ENCODE results near the gene KLHL29. TPM values are rescaled to one million over a fixed set of nuclear protein-coding genes. Genes with fewer than 3 reads are reported as not detected.

The KLHL29 gene
- total RNA-seq, 4 donors from 2014 or later: 7.6 to 15.3 (median 8.4) TPM

DNA sequence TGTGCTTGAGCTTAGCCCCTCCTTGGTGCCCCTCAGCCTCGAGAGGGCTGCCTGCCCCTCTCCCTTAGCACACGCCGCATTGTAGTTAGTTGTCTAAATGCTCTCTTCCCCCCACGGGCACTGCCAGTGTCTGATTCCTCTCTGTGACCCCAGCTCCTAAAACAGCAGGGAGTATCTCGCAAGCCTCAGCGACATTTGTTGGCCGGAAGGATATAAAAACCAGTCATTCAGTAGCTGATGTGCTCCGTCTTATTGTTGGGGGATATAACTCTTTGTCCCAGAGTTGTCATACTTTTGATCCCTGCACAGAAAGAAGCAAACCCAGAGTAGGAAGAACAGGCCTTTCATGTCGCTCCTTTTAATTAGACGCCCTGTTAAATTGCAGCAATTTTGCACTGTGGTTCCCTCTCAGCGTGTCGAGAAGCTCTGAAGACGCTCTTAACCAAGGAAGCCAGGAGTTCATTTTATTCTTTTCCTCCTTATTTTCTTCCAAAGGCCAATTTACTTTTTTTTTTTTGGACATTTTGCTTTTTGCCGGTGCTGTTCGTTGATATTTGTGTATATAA, 201.8 kb downstream of the KLHL29 start:
- TF ChIP-seq, protein P1, sequence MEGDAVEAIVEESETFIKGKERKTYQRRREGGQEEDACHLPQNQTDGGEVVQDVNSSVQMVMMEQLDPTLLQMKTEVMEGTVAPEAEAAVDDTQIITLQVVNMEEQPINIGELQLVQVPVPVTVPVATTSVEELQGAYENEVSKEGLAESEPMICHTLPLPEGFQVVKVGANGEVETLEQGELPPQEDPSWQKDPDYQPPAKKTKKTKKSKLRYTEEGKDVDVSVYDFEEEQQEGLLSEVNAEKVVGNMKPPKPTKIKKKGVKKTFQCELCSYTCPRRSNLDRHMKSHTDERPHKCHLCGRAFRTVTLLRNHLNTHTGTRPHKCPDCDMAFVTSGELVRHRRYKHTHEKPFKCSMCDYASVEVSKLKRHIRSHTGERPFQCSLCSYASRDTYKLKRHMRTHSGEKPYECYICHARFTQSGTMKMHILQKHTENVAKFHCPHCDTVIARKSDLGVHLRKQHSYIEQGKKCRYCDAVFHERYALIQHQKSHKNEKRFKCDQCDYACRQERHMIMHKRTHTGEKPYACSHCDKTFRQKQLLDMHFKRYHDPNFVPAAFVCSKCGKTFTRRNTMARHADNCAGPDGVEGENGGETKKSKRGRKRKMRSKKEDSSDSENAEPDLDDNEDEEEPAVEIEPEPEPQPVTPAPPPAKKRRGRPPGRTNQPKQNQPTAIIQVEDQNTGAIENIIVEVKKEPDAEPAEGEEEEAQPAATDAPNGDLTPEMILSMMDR (IDR thresholded peaks at IDR 0.05; ENCODE audit: low read depth): no peak

DNA sequence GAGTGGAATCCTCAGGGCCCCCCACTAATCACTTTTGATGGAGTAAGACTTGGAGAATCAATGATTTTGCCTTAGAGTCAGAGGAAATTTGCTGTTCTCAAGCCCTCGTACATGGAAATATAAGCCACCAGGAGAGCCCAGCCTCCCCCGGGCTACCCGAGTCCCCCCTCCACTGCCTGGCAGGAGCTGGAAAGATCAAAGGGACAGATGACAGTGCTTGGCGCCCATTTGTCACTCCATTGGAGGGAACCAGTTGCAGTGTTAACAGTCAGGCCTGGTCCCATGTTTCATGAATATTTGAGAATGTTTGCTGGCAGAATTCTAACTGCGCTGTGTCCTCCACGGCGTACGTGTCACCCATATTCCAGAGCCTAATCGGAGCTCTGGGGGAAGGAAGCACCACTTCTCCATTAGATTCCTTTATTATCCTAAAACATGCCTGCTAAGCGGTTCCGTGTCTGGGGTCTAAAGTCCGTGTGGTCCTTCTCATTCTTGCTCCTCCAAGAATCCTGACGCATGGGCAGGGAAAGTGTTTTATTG, 202.4 kb downstream of the KLHL29 start:
- TF ChIP-seq, protein P1 (IDR thresholded peaks at IDR 0.05; ENCODE audit: low read depth): no peak

DNA sequence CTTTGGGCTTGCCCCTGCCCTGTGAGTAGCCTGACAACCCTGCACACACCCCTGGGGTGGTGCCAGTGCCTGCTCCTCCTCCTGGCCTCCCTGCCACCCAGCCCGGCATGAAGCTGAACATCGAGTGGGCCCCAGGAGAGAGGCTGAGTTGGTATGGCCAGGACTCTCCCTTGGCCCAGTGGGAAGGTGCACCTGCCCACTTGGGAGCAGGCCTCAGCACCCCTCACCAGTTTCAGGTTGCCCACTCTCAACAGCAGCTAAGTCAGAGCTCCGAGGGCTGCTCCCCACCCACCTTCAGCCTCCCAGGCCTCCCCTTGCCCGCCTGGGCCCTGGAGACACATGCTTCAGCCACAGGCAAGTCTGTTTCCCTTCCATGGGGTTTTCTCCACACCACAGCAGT, 203.1 kb downstream of the KLHL29 start:
- TF ChIP-seq, protein P1 (IDR thresholded peaks at IDR 0.05; ENCODE audit: low read depth): no peak

DNA sequence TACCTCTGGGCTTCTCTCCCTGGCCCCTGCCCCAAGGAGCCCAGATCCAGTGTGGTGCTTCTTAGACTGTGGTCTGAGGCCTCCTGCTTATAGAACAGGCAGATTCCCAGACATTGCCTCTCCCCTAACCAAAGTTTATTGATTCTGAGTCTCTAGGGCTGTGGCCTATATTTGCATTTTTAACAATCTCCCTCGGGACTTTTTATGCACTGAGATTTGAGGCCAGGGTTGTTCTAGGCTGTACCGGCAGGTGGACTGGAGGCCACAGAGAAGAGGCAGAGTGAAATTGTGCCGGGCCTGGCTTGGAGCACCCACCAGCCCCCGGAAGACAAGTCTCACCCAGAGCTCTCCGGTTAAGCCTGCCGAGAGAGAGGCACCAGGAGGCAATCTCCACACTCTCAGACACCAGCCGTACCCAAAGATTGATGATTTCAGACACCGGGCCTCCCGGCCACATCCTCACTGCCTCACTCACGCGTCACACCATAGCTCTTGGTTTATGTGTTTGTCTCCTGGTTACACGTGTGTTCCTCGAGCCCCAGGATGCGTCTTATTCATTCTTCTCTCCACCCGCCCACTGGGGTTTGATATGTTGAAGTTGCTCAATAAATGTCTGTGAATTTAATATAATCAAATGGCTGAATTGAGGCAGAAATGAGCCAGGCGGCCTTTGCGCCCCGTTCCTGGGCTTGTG, 203.7 kb downstream of the KLHL29 start:
- TF ChIP-seq, protein P1 (IDR thresholded peaks at IDR 0.05; ENCODE audit: low read depth): no peak

DNA sequence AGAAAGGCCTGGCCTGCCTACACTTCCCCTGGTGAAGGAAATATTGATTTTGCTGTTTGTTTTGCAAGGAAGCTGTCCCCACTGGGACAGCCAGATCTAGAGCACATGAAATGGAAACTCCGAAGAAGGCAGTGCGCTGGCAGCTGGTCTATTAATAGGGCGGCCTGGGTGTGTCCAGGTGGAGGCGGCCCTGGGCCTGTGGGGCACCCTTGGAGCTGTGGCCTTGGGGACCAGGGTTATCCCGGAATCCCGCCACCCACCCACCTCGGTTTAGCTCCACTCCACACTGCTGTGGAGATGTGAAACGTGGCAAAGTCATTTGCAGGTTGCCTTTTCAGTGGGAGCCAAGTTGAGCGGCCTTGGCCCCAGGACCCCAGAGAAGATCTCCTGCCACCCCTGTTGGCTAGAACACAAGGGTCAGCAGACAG, 204.3 kb downstream of the KLHL29 start:
- TF ChIP-seq, protein P1 (IDR thresholded peaks at IDR 0.05; ENCODE audit: low read depth): no peak

DNA sequence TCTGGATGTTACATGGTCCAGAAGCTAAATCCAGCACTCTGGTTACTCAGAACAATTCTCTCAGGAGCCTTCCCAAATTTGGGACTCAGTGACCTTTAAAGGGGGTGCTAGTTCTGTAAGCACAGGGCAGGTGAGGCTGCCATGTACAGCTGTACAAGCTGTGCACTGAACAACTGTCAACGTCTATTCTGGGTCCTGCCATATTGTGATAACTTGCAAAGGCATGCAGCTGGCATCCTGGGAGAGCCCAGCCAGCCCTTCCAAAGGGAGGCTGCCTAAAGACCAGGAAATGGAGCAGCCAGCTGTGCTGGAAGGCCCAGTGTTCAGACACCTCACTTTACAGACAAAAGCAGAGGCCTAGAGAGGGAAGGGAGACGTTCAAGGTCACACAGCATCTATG, 204.8 kb downstream of the KLHL29 start:
- TF ChIP-seq, protein P1 (IDR thresholded peaks at IDR 0.05; ENCODE audit: low read depth): no peak

DNA sequence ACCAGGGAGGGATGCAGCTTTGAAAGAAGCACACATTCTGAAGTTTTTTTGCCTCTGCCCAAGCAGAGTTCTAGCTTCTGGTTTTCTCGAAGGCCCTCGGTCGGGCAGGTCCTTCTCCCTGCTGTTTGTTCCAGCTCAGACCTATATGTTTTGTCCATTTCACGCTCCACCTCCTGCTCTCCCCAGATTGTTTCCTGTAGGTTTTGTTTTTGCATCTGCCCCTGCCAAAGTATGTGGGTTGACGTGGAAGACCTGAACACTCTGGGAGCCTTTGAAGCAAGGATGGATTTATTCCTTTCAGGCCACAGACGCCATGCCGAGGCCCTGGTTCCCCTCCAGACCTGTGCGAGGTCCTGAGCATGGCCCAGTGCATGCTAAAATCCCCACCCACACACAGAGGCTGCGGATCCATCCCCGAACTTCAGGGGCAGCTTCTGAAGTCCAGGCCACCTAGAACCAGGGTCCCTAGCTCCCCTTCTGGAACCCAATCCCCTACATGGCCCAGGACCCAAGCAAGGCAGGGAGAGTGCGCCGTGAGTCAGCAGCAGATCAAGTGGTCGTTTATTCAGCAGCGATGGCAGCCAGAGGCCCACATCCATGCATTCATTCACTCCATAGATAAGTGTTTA, 205.4 kb downstream of the KLHL29 start:
- TF ChIP-seq, protein P1 (IDR thresholded peaks at IDR 0.05; ENCODE audit: low read depth): no peak
